Mammary epithelial cell (primary cell): ENCODE results near the gene CCKAR.

Experiments used
- CTCF ChIP-seq, 2 donors: IDR thresholded peaks in 1 of 2; conservative IDR thresholded peaks in 1 of 2; 2 replicates each; pipeline ENCODE4 v1.5.1; 2011 to 2012; ENCODE audit warnings: inconsistent platforms in 2 of 2, low read length in 2 of 2, mild to moderate bottlenecking in 2 of 2, control low read depth in 1 of 2, low read depth in 1 of 2; ENCODE audit not compliant: insufficient read depth in 1 of 2; ENCODE audit errors: extremely low read depth in 1 of 2
- EZH2 ChIP-seq: IDR thresholded peaks from 2 replicates; pipeline ENCODE4 v1.6.1; 2012; ENCODE audit warnings: low read length, inconsistent platforms, borderline replicate concordance

GRCh38 chr4:26496207-26496783 lies 6.0 kb upstream of the CCKAR start:
- TF ChIP-seq CTCF (conservative IDR thresholded peaks at IDR 0.05 in 1 of 2, IDR thresholded peaks at IDR 0.05 in 1 of 2; ENCODE audit: extremely low read depth in 1 of 2, insufficient read depth in 1 of 2, low read depth in 1 of 2, low read length in 2 of 2), result no peak
- no peak for TF ChIP-seq EZH2
